GM18526 (cell line): ENCODE results near the gene TMEM121B.

Experiments
- POLR2A ChIP-seq: IDR thresholded peaks from 3 replicates; pipeline ENCODE4 v1.6.1; 2011; ENCODE audit not compliant: insufficient read length; ENCODE audit errors: extremely low read depth

TMEM121B gene

DNA sequence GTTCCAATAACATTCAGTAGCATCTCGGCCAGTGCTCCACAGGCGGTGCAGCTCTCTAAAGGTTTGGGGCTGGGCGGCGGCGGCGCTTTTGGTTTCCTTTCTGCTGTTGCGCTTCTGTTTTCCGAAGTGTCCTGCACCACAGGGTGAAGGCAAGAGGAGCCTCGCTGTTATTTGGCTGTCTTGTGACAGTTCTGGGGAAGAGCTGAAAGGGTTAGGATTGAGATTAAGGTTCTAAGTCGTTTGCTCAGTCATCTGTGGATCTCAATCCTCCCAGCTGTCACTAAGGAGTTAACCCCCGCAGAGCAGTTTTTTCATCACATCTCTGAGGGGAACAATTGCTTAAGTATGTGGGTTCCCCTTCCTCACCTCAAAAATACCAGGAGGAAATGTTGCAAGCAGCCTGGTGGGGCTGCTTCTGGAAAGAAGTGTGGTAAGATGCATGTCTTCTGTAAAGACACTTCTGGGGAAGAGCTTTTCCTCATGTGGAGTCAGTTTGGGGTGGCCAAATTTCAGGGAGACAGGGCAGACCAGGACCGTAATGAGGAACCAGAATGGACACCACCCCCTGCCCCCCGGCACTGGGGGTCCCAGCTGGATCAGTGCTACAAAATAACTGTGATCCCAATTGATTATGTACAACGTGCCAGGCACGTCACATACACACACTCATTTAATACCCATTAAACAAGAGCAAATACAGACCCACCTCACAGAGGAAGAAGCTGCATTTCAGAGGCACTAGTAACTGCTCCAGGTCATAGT lies 14.2 kb downstream of the TMEM121B start:
- TF ChIP-seq POLR2A = no peak

DNA sequence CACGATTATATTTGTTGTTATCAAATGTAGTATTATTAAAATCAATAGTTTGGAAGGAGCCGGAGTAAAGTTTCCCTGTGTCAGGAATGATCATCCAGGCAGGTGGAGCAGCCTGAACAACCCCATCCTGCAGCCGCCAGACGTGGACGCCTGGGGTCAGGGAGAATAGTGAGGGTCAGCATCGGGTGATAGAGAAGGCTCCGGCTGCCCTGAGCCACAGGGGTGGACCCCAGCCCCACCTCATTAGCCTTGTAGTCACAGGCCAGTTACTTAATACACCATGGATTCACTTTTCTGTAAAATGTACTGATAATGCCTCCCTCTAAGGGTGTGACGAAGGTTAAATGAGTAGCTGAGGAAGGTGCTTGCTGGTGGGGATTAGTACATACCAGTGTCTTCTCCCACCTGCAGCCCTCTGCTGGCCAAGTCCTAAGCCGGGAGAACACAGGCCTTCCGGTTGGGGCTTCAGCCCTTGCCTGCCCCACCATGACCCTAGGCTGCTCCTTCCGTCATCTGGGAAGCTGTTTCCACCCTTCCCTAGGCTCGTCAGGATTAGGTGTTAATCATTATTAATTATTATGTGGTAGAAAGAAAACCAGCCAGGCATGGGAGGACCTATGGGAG lies 14.9 kb downstream of the TMEM121B start:
- no peak for TF ChIP-seq POLR2A

DNA sequence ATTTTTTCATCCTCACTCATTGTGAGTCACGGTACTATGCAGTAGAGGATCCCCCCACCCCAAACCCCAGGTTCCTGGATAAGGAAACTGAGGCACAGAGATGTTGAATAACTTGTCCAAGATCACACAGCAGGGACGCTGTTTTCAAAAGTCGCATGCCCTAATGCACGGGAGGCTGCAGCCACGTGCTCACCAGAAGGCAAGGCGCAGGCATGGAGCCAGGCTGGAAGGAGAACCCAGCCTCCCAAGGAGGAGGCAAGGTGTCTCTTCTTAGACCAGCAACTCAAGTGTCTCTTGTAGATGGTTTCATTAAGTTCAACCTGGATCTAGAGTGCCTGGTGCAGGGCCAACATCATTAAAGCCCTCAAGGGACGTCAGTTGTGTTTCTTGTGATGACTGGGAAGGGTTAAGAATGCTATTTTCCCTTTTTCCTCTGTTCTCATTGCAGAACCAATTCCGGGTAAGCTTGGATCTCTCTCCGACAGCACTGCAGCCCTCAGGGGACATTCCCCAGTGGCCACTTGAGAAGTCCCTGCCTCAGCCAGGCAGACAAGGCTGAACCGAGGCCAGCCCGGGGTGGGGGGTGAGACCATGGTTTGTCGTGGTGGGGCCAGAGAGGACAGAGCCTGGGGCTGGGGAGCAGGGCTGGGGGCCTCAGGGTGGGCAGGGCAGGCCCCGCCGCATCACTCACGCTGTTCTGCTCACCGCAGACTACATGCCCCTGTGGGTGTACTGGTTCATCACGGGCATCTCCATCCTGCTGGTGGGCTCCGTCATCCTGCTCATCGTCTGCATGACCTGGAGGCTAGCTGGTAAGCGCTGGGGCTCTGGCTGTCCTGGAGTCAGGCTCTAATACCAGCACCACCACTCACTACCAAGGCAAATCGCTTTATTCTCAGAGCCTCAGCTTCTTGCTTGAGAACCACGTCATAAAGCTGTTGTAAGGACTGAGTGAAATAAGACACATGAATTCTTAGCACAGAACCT lies 15.7 kb downstream of the TMEM121B start:
- TF ChIP-seq POLR2A = no peak

DNA sequence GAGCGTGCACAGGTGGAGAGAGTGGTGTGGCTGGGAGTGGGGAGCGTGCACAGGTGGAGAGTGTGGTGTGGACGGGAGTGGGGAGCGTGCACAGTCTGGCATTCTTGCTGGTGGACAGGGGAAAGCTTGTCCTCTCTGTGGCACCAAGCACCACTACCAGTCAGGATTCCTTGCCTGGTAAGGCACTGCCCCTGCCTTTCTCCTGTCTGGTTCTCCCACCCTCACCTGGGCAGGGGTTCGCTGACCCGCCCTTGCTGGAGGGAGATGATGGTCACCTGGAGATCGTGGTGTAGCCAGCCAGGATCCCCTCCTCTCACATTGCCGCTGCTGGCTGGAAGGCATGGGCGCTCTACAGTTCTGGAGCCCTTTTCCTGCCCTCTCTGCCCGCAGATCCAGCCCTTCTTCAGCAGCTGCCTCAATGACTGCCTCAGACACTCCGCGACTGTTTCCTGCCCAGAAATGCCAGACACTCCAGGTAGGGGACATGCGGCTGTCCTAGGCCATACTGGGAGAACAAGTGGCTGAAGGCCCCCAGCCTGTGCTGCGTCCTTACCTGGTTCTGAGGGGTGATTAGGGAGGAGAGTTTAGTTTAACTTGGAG lies 16.7 kb downstream of the TMEM121B start:
- no peak for TF ChIP-seq POLR2A

DNA sequence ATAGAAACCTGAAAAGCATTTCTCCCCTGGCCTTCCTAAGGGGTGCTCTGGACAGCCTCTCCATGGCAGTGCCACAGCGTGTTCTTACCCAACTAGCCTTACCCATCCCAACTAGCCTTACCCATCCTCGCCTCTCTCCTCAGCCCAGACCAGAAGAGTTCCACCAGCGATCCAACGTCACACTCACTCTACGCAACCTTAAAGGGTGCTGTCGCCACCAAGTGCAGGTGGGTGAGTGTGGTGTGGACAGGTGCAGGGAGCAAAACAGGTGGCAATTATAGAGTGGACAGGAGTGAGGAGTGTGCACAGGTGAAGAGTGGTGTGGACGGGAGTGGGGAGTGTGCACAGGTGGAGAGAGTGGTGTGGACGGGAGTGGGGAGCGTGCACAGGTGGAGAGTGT lies 17.8 kb downstream of the TMEM121B start:
- no peak for TF ChIP-seq POLR2A

DNA sequence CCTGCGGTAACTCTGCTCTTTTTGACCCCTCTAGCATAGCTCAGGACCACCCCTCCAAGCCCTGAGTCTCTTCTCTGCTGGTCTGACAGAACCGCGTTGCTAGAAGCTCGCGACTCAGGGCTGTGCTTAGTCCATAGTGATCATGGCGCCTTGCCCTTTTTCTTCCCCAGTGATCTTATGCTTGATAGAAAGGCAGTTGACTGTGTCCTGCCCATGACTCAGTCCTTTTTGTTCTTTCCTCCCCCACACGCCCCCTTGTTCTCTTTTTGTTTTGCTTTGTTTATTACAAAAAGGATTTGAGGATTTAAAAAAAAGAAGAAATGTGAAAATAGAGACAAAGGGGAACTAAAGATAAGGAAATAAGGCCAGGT lies 18.9 kb downstream of the TMEM121B start:
- TF ChIP-seq POLR2A = no peak

DNA sequence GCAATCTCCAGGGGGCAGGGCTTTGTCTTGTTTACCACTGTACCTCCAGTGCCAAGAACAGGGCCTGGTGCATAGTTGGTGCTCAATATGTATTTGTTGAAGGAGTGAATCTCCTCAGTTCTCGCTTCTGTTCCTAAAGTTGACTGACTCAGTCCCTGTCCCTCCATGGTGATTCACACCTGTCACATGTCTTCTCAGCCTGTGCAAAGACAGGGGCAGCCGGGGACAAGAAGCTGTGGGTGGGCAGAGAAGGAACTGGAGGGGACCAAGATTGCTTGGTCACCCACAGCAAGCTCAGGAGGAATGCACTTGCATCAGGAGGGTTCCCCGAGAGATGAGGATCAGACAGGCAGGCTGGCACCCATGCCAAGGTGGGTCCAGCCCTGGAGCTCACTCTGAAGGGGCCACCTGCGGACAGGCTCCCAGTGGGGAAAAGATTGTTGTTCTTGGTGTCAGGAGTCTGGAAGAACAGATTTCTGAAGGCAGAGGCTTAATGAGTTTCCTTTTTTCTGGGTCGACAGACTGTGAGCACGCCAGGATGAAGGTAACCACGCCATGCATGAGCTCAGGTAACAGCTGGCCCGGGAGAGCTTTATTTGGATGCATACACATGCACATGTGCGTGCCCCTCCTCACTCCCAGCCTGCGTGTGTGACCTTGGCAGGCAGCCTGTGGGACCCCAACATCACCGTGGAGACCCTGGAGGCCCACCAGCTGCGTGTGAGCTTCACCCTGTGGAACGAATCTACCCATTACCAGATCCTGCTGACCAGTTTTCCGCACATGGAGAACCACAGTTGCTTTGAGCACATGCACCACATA lies 19.5 kb downstream of the TMEM121B start:
- no peak for TF ChIP-seq POLR2A

DNA sequence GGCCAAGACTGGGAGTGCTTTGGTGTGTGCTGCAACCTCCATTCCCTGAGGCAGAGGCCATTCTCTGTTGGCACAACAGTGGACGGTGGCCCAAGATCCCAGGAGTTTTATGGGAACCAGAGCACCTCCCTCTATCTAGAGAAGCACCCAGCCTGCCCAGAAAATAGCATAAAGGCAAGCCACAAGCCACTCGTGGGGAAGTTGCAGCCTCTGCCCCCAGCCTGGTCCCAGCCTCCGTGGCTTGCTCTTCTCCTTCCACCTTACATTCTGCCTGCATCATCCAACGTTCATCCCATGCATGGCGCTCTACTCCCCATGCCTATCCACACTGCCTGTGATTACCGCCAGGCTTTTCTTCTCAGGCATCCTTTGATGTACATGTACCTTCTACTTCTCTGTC lies 20.5 kb downstream of the TMEM121B start:
- no peak for TF ChIP-seq POLR2A

DNA sequence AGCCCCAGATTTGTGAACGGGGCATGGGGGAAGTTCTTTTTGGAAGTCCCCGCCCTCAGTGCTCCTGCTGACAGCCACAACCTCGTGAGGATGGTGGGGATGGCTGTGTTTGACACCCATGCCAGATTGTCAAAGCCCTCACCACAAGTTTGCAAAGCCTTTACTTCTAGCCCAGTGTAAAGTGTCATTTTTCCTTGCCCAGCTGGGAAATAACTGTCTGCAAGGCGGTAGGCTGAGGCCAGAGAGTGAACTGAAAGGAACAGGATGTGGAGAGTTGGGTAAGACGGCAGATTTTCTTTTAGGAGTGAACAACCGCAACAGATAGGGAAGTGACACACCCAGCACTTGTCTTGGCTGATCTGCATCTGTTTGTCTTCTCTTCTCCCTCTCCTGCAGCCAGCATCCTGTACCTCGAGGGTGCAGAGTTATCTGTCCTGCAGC lies 22.8 kb downstream of the TMEM121B start:
- TF ChIP-seq POLR2A = no peak

DNA sequence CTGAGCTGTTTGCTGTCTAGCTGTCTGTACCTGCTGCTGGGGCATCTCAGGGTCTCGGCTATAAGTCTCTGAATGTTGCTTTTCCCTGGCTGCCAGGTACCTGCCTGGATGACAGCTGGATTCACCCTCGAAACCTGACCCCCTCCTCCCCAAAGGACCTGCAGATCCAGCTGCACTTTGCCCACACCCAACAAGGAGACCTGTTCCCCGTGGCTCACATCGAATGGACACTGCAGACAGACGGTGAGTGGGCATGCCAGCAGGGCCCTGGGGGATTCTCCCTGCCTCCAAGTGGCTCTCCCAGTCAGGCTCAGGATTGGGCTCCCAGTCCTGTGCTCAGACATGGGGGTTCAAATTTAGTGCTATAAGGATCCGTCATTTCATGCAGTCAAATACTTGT lies 23.5 kb downstream of the TMEM121B start:
- no peak for TF ChIP-seq POLR2A

DNA sequence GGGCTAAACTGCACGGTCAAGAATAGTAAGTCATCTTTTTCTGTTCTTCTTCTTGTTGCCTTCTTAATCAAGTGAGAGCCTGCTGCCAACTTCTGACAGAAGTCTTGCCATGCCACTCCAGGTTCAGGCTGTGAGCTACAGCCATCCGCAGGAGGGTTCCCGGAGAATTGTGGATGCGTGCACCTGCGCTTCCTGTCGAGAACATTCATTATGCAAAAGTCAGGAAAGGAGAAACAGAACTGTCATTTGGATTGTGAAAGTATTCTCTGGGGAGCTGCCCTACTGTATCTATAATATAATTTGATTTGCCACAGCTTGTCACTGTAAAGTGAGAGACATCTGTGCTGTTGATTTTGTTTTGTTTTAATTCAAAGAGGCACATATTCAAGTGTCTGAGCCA lies 24.1 kb downstream of the TMEM121B start:
- TF ChIP-seq POLR2A = no peak

DNA sequence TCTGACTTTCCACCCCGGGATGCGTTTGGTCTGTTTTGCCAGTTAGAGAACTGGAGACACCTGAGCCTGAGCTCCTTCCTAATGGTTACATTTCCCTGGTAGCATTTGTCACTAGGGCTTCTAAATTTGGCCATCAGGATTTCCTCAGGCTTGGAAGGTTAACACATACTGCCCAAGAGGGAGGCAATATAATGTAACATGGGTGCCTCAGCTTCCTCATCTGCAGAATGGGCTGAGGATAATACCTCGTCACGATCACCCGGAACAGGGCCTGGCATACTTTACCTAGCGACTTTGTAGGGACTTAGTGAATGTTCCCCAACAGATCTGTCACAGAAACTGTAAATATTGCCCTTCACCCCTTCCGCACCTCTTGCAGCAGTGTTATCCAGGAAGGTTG lies 25.1 kb downstream of the TMEM121B start:
- no peak for TF ChIP-seq POLR2A

DNA sequence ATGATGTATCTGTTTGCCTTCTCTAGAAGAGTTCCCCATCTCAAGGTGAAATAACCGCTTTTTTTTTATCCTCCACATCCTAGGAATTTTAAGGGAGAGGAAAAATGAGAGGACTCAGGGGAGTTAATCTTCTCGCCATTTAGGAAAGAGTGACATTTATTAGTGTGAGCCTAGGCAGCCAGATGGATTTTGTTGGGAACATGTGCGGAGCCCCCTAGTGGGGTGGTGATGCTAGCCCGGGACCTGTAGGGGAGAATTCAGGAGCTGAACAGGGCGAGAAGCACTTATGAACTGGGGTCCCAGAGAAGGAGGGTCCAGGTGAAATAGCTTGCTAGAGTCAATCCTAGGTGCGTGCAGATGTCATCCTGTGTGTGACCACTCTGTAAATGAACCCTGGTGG lies 25.6 kb downstream of the TMEM121B start:
- TF ChIP-seq POLR2A = no peak

DNA sequence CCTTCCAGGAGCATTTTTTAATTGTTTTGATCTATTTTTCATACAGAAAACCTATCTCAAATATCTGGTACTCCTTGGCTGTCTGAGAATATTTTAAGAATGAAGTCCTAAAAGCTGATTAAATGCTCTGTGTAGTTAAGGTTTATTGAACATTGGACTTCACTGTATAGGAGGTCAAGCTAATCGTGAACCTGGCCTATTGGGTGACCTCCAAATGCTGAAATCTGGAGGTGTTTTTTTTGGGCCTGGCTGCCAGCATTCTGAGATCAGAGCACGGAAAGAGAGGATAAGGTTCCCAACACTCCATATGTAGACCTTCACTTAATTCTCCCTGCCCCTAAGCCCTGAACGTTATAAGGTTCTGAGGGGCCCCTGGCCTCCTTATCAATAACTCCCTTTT lies 28.1 kb downstream of the TMEM121B start:
- no peak for TF ChIP-seq POLR2A
